HepG2 (cell line): ENCODE measurements around the gene RAB29. TPM values are rescaled to one million over a fixed set of nuclear protein-coding genes. Genes with fewer than 3 reads are reported as not detected.

Source experiments
- BCL6 ChIP-seq: IDR thresholded peaks from 2 replicates; pipeline ENCODE4 v1.6.1; 2016; ENCODE audit warnings: missing genetic modification reagents, missing compliant biosample characterization
- CC2D1A ChIP-seq: sonication (generic); formaldehyde crosslinking; IDR thresholded peaks from 2 replicates; pipeline ENCODE4 v1.8.1; 2023; ENCODE audit warnings: mild to moderate bottlenecking, missing genetic modification reagents
- ELF4 ChIP-seq: sonication (generic); formaldehyde crosslinking; IDR thresholded peaks from 2 replicates; pipeline ENCODE4 v1.5.0; 2020; ENCODE audit warnings: missing genetic modification reagents, mild to moderate bottlenecking, moderate library complexity, borderline replicate concordance
- FOSL1 ChIP-seq: sonication (generic); formaldehyde crosslinking; IDR thresholded peaks from 2 replicates; pipeline ENCODE4 v1.9.0; 2021; ENCODE audit warnings: missing genetic modification reagents, borderline replicate concordance
- FOXJ3 ChIP-seq: sonication (generic); formaldehyde crosslinking; IDR thresholded peaks from 2 replicates; pipeline ENCODE4 v1.4.0; 2020; ENCODE audit warnings: missing genetic modification reagents, mild to moderate bottlenecking, borderline replicate concordance
- FOXK2 ChIP-seq: fragments of 450-650 bp; IDR thresholded peaks from 2 replicates; pipeline ENCODE4 v1.6.1; 2016
- HOMEZ ChIP-seq: IDR thresholded peaks from 2 replicates; pipeline ENCODE4 v1.6.1; 2016; ENCODE audit warnings: low read depth
- HOXA7 ChIP-seq: sonication (generic); formaldehyde crosslinking; IDR thresholded peaks from 2 replicates; pipeline ENCODE4 v1.8.1; 2022; ENCODE audit warnings: mild to moderate bottlenecking, missing genetic modification reagents, moderate library complexity
- KDM6A ChIP-seq: IDR thresholded peaks from 2 replicates; pipeline ENCODE4 v1.6.1; 2016; ENCODE audit warnings: low read depth
- KLF9 ChIP-seq: IDR thresholded peaks from 2 replicates; pipeline ENCODE4 v1.6.1; 2016; ENCODE audit warnings: low read depth
- LRRFIP1 ChIP-seq: sonication (generic); formaldehyde crosslinking; conservative IDR thresholded peaks from 2 replicates; pipeline ENCODE4 v1.4.0; 2020; ENCODE audit warnings: missing genetic modification reagents
- NFYC ChIP-seq: IDR thresholded peaks from 2 replicates; pipeline ENCODE4 v1.6.1; 2016; ENCODE audit warnings: missing genetic modification reagents, missing compliant biosample characterization
- NRL ChIP-seq: sonication (generic); formaldehyde crosslinking; IDR thresholded peaks from 2 replicates; pipeline ENCODE4 v1.5.0; 2020; ENCODE audit warnings: missing genetic modification reagents, mild to moderate bottlenecking, moderate library complexity, borderline replicate concordance
- PLRG1 ChIP-seq: fragments of 450-650 bp; conservative IDR thresholded peaks from 2 replicates; pipeline ENCODE4 v1.6.1; 2016
- RAD21 ChIP-seq: fragments of 450-650 bp; formaldehyde crosslinking; IDR thresholded peaks from 2 replicates; pipeline ENCODE4 v1.5.0; 2020; ENCODE audit warnings: mild to moderate bottlenecking
- RELA ChIP-seq: sonication (generic); formaldehyde crosslinking; IDR thresholded peaks from 2 replicates; pipeline ENCODE4 v1.4.0; 2020; ENCODE audit warnings: missing genetic modification reagents
- RFX3 ChIP-seq: IDR thresholded peaks from 2 replicates; pipeline ENCODE4 v1.6.1; 2016; ENCODE audit warnings: missing biosample characterization, missing genetic modification reagents
- RFXAP ChIP-seq: sonication (generic); formaldehyde crosslinking; IDR thresholded peaks from 2 replicates; pipeline ENCODE4 v1.4.0; 2020; ENCODE audit warnings: missing genetic modification reagents, borderline replicate concordance
- SMAD9 ChIP-seq: sonication (generic); formaldehyde crosslinking; IDR thresholded peaks from 2 replicates; pipeline ENCODE4 v1.5.1; 2020; ENCODE audit warnings: mild to moderate bottlenecking, missing genetic modification reagents
- ZMYM3 ChIP-seq: sonication (generic); formaldehyde crosslinking; IDR thresholded peaks from 2 replicates; pipeline ENCODE4 v1.5.1; 2020; ENCODE audit warnings: mild to moderate bottlenecking, missing genetic modification reagents
- ZNF12 ChIP-seq: sonication (generic); formaldehyde crosslinking; IDR thresholded peaks from 2 replicates; pipeline ENCODE4 v1.5.0; 2020; ENCODE audit warnings: missing genetic modification reagents
- ZNF275 ChIP-seq: sonication (generic); formaldehyde crosslinking; IDR thresholded peaks from 2 replicates; pipeline ENCODE4 v1.8.0; 2022; ENCODE audit warnings: missing genetic modification reagents, mild to moderate bottlenecking, inconsistent platforms, borderline replicate concordance
- ZNF326 ChIP-seq: sonication (generic); formaldehyde crosslinking; IDR thresholded peaks from 2 replicates; pipeline ENCODE4 v1.4.0; 2020; ENCODE audit warnings: missing genetic modification reagents, borderline replicate concordance
- ZNF547 ChIP-seq: sonication (generic); formaldehyde crosslinking; IDR thresholded peaks from 2 replicates; pipeline ENCODE4 v1.5.1; 2020; ENCODE audit warnings: mild to moderate bottlenecking, missing genetic modification reagents
- ZNF607 ChIP-seq: sonication (generic); formaldehyde crosslinking; IDR thresholded peaks from 2 replicates; pipeline ENCODE4 v1.5.1; 2020; ENCODE audit warnings: missing genetic modification reagents, mild to moderate bottlenecking, borderline replicate concordance
- ZNF775 ChIP-seq: sonication (generic); formaldehyde crosslinking; IDR thresholded peaks from 2 replicates; pipeline ENCODE4 v1.4.0; 2020; ENCODE audit warnings: missing genetic modification reagents, mild to moderate bottlenecking, moderate library complexity, borderline replicate concordance
- polyA plus RNA-seq, 8 experiments: library from polyadenylated mRNA; depleted of rRNA in 3 of 8; stranded (reverse) in 7 of 8; unstranded in 1 of 8; fragments of >200 nt; fragmentation: Illumina TruSeq in 4 of 8; extraction: Trizol in 4 of 8; gene quantifications; 2 replicates each; pipeline versions ENCODE4 v1.2.1 to v1.2.3, GENCODE V29; 2011 to 2016; ENCODE audit warnings: low read depth in 4 of 8, missing spikeins in 1 of 8, mixed read lengths in 1 of 8; ENCODE audit not compliant: insufficient read depth in 1 of 8
- total RNA-seq, 5 experiments: library from RNA; depleted of rRNA; stranded (reverse); fragments of >200 nt; fragmentation: Illumina TruSeq; extraction: Trizol; gene quantifications; 2 replicates each; pipeline ENCODE4 v1.2.3, GENCODE V29; 2016; ENCODE audit warnings: low read depth in 1 of 5

Gene RAB29
- total and polyA plus RNA-seq, 2 of the 13 experiments (the other 11 are each of a cell fraction or from before 2014, with no cell fraction given), result 8.7 to 10.1 TPM

- no peak for TF ChIP-seq RFX3
- TF ChIP-seq NRL, result no peak
- no peak for TF ChIP-seq HOXA7 (CRISPR knock-in tag)
- TF ChIP-seq KDM6A (CRISPR knock-in tag), result no peak
- TF ChIP-seq HOMEZ (CRISPR knock-in tag), result 0 out of 2 replicates have a peak, but pooled peaks have one; percentile 14
- TF ChIP-seq ZNF275 (CRISPR knock-in tag), result no peak
- no peak for TF ChIP-seq ELF4 (CRISPR knock-in tag)
- no peak for TF ChIP-seq SMAD9
- TF ChIP-seq RFXAP (CRISPR knock-in tag), result no peak
- no peak for TF ChIP-seq ZNF326
- TF ChIP-seq FOXK2, result no peak
- TF ChIP-seq ZNF547 (CRISPR knock-in tag), result no peak
- no peak for TF ChIP-seq CC2D1A (CRISPR knock-in tag)
- TF ChIP-seq ZNF12 (CRISPR knock-in tag), result no peak
- peak; percentile 58 for TF ChIP-seq ZMYM3 (CRISPR knock-in tag)
- no peak for TF ChIP-seq NFYC (CRISPR knock-in tag)
- no peak for TF ChIP-seq LRRFIP1 (CRISPR knock-in tag)
- TF ChIP-seq KLF9 (CRISPR knock-in tag), result no peak
- TF ChIP-seq RELA, result no peak
- no peak for TF ChIP-seq FOSL1 (CRISPR knock-in tag)
- TF ChIP-seq ZNF607 (CRISPR knock-in tag), result no peak
- TF ChIP-seq RAD21, result no peak
- TF ChIP-seq ZNF775 (CRISPR knock-in tag), result no peak
- TF ChIP-seq FOXJ3, result no peak; the same call in 1 of the 2 replicates
- TF ChIP-seq BCL6 (CRISPR knock-in tag), result 0 out of 2 replicates have a peak, but pooled peaks have one; percentile 49
- TF ChIP-seq PLRG1, result no peak
Measured at GRCh38 chr1:205726619-205727125, 48.6 kb downstream of the RAB29 start (continued).
